IMR-90 (cell line): Measurements from ENCODE around the gene DGKG.

Source experiments
- CEBPB ChIP-seq: IDR thresholded peaks from 2 replicates; pipeline ENCODE4 v1.6.1; 2012; ENCODE audit warnings: low read depth, low read length, improper control_type of control experiment
- POLR2A ChIP-seq: IDR thresholded peaks from 2 replicates; pipeline ENCODE4 v1.6.1; 2012; ENCODE audit warnings: mild to moderate bottlenecking, low read depth, low read length
- RAD21 ChIP-seq: IDR thresholded peaks from 2 replicates; pipeline ENCODE4 v1.6.1; 2012; ENCODE audit warnings: low read length, improper control_type of control experiment
- RCOR1 ChIP-seq: IDR thresholded peaks from 2 replicates; pipeline ENCODE4 v1.6.1; 2012; ENCODE audit warnings: mild to moderate bottlenecking, low read length, improper control_type of control experiment; ENCODE audit not compliant: insufficient replicate concordance
- SMC3 ChIP-seq: fragments of 150-350 bp; IDR thresholded peaks from 2 replicates; pipeline ENCODE4 v1.6.1; 2016; ENCODE audit warnings: low read depth, mild to moderate bottlenecking, antibody characterized with exemption, low read length, moderate library complexity
- TF ChIP-seq, protein P1 (sequence below): conservative IDR thresholded peaks from 2 replicates; pipeline ENCODE4 v1.5.1; 2012; ENCODE audit warnings: mild to moderate bottlenecking, low read depth, low read length, improper control_type of control experiment

DNA sequence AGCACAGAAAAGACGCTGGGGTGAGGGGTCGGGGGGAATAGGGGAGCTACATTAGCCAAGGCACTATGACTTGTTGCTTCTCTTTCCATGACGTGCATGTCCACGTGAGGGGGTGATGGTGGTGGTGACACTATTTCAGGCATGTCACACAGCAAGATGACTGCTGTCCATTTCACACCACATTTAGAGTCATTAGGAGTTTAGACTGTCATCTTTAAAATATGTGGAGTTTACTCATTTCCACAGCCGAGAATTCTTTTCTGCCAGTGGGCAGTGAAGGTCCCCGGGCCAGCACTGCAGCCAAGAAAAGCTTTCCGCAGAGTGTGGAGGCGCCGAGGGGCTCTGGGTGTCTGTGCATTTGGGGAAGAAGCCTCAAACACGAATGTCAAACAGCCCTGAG is 954 bp upstream of the DGKG start:
- TF ChIP-seq, protein P1, sequence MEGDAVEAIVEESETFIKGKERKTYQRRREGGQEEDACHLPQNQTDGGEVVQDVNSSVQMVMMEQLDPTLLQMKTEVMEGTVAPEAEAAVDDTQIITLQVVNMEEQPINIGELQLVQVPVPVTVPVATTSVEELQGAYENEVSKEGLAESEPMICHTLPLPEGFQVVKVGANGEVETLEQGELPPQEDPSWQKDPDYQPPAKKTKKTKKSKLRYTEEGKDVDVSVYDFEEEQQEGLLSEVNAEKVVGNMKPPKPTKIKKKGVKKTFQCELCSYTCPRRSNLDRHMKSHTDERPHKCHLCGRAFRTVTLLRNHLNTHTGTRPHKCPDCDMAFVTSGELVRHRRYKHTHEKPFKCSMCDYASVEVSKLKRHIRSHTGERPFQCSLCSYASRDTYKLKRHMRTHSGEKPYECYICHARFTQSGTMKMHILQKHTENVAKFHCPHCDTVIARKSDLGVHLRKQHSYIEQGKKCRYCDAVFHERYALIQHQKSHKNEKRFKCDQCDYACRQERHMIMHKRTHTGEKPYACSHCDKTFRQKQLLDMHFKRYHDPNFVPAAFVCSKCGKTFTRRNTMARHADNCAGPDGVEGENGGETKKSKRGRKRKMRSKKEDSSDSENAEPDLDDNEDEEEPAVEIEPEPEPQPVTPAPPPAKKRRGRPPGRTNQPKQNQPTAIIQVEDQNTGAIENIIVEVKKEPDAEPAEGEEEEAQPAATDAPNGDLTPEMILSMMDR: no peak
- TF ChIP-seq CEBPB (no peak), POLR2A (no peak), RAD21 (no peak), SMC3 (no peak), RCOR1 (no peak)
